ENCODE measurements around the gene MMEL1. TPM values are rescaled to one million over a fixed set of nuclear protein-coding genes. Genes with fewer than 3 reads are reported as not detected.

Gene MMEL1
- total and polyA plus RNA-seq, 2 donors from 2014 or later: 4.0 to 8.5 TPM

- H3K36me3 ChIP-seq (ENCODE audit: control insufficient read depth in 2 of 3, insufficient read depth in 3 of 3, low read length in 3 of 3): no peaks in the 10 kb centered on the region
- H3K4me1 ChIP-seq (ENCODE audit: control insufficient read depth in 2 of 3, insufficient read depth in 2 of 3, low read depth in 1 of 3, low read length in 3 of 3): no peaks in the 10 kb centered on the region
- H3K9me3 ChIP-seq (ENCODE audit: control insufficient read depth in 2 of 3, insufficient read depth in 1 of 3, low read length in 3 of 3): peaks cover 0 to 8% (median 0%) of the 10 kb centered on the region in 3 donors
- DNase-seq (peak in 1 of 5 donors; percentile 16), FAIRE-seq (no peak)
- no peak overlapping the region for H3K27ac ChIP-seq (ENCODE audit: low read depth in 2 of 2, low read length in 2 of 2)
- intact Hi-C loops (cut with DNase I): no loop called here
- TF ChIP-seq CTCF (IDR thresholded peaks at IDR 0.05; ENCODE audit: borderline replicate concordance, extremely low read depth, insufficient read depth): no peak
- H3K27me3 ChIP-seq (ENCODE audit: control insufficient read depth, insufficient read depth, low read length): peaks cover 4% of the 10 kb centered on the region
- H3K4me3 ChIP-seq (ENCODE audit: low read length in 3 of 3): no peak overlapping the region
- no peak overlapping the region for H3K9ac ChIP-seq (ENCODE audit: low read length in 3 of 3)
Measured at GRCh38 chr1:2650967-2651645, 18.3 kb upstream of the MMEL1 start.

DNA sequence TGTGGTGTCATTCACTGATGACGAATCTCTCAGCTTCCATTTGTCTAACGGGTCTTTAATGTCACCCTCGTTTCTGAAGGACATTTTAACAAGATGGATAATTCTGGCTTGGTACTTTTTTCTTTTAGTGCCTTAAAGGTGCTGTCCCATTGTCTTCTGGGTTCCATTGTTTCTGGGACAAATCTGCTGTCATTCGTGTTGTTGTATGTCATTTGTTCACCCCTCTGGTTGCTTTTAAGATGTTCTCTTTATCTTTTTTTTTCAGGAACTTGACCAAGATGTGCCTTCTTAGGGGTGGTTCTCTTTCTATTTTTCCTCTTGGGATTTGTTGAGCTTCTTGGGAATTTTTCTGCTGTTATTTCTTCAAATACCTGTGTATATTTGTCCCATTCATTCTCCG is 14.0 kb upstream of the MMEL1 start:
- peaks cover 0 to 11% (median 0%) of the 10 kb centered on the region in 3 donors for H3K4me1 ChIP-seq (ENCODE audit: control insufficient read depth in 2 of 3, insufficient read depth in 2 of 3, low read depth in 1 of 3, low read length in 3 of 3)
- peaks cover 0 to 8% (median 0%) of the 10 kb centered on the region in 3 donors for H3K9me3 ChIP-seq (ENCODE audit: control insufficient read depth in 2 of 3, insufficient read depth in 1 of 3, low read length in 3 of 3)
- H3K9ac ChIP-seq (ENCODE audit: low read length in 3 of 3): no peak overlapping the region
- no peak overlapping the region for H3K4me3 ChIP-seq (ENCODE audit: low read length in 3 of 3)
- no peaks in the 10 kb centered on the region for H3K27me3 ChIP-seq (ENCODE audit: control insufficient read depth, insufficient read depth, low read length)
- DNase-seq (no peak), FAIRE-seq (no peak)
- H3K27ac ChIP-seq (ENCODE audit: low read depth in 2 of 2, low read length in 2 of 2): no peak overlapping the region
- H3K36me3 ChIP-seq (ENCODE audit: control insufficient read depth in 2 of 3, insufficient read depth in 3 of 3, low read length in 3 of 3): no peaks in the 10 kb centered on the region
- intact Hi-C loops (cut with DNase I): no loop called here
- TF ChIP-seq CTCF (IDR thresholded peaks at IDR 0.05; ENCODE audit: borderline replicate concordance, extremely low read depth, insufficient read depth): no peak

GRCh38 chr1:2645776-2646175 is 13.0 kb upstream of the MMEL1 start:
- peak in 1 of 5 donors; percentile 29 for DNase-seq
- no peak for FAIRE-seq

More at GRCh38 chr1:2645776-2646175, 13.0 kb upstream of the MMEL1 start:
- Histone ChIP-seq H3K9ac (ENCODE audit: low read length in 3 of 3) (no peak overlapping the region), H3K4me1 (ENCODE audit: control insufficient read depth in 2 of 3, insufficient read depth in 2 of 3, low read depth in 1 of 3, low read length in 3 of 3) (peaks cover 0 to 12% (median 0%) of the 10 kb centered on the region in 3 donors), H3K4me3 (ENCODE audit: low read length in 3 of 3) (no peak overlapping the region), H3K36me3 (ENCODE audit: control insufficient read depth in 2 of 3, insufficient read depth in 3 of 3, low read length in 3 of 3) (no peaks in the 10 kb centered on the region), H3K27ac (ENCODE audit: low read depth in 2 of 2, low read length in 2 of 2) (no peak overlapping the region), H3K9me3 (ENCODE audit: control insufficient read depth in 2 of 3, insufficient read depth in 1 of 3, low read length in 3 of 3) (peaks cover 0 to 8% (median 0%) of the 10 kb centered on the region in 3 donors), H3K27me3 (ENCODE audit: control insufficient read depth, insufficient read depth, low read length) (no peaks in the 10 kb centered on the region)
- intact Hi-C loops (cut with DNase I): no loop called here
- no peak for TF ChIP-seq CTCF (IDR thresholded peaks at IDR 0.05; ENCODE audit: borderline replicate concordance, extremely low read depth, insufficient read depth)
